HFF-Myc (cell line): ENCODE measurements around the gene DOP1A.
"Not testable (repeated sequence)": the region's sequence is repeated elsewhere in the genome, so short reads cannot be mapped to it uniquely, and the experiment has no call there.

Source experiments
- DNase-seq: peaks from one replicate; pipeline ENCODE4 v3.0.0-alpha.2; 2011; ENCODE audit warnings: low read depth; ENCODE audit errors: extremely low read depth
- H3K4me3 ChIP-seq: replicated peaks from 2 replicates; pipeline ENCODE4 v1.5.1; 2011; ENCODE audit warnings: low read depth, mild to moderate bottlenecking, control low read depth, low read length
- TF ChIP-seq, protein P1 (sequence below): IDR thresholded peaks from 2 replicates; pipeline ENCODE4 v1.5.1; 2012; ENCODE audit warnings: mild to moderate bottlenecking, low read depth, low read length, control low read depth; ENCODE audit errors: missing control alignments

Gene DOP1A

DNA sequence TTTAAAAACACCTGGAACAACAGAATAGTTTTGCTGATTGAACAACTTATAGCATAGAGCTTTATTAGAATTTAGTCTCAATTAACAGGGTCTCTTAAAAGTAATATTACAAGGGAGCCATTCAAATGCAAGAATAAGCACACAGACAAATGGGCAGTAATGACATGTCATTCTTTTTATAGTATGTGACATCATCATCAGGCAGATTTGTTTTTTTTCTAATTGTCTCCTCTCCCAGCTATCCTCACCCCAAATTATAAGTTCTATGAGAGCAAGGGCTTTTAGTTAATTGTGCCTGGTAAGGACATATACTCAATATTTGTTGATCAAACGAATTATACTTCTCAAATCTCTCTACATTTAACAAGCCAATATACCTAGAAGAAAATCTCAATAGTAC, 114.6 kb downstream of the DOP1A start:
- no peak for DNase-seq
- H3K4me3 ChIP-seq: no peak overlapping the region
- TF ChIP-seq, protein P1, sequence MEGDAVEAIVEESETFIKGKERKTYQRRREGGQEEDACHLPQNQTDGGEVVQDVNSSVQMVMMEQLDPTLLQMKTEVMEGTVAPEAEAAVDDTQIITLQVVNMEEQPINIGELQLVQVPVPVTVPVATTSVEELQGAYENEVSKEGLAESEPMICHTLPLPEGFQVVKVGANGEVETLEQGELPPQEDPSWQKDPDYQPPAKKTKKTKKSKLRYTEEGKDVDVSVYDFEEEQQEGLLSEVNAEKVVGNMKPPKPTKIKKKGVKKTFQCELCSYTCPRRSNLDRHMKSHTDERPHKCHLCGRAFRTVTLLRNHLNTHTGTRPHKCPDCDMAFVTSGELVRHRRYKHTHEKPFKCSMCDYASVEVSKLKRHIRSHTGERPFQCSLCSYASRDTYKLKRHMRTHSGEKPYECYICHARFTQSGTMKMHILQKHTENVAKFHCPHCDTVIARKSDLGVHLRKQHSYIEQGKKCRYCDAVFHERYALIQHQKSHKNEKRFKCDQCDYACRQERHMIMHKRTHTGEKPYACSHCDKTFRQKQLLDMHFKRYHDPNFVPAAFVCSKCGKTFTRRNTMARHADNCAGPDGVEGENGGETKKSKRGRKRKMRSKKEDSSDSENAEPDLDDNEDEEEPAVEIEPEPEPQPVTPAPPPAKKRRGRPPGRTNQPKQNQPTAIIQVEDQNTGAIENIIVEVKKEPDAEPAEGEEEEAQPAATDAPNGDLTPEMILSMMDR: no peak

DNA sequence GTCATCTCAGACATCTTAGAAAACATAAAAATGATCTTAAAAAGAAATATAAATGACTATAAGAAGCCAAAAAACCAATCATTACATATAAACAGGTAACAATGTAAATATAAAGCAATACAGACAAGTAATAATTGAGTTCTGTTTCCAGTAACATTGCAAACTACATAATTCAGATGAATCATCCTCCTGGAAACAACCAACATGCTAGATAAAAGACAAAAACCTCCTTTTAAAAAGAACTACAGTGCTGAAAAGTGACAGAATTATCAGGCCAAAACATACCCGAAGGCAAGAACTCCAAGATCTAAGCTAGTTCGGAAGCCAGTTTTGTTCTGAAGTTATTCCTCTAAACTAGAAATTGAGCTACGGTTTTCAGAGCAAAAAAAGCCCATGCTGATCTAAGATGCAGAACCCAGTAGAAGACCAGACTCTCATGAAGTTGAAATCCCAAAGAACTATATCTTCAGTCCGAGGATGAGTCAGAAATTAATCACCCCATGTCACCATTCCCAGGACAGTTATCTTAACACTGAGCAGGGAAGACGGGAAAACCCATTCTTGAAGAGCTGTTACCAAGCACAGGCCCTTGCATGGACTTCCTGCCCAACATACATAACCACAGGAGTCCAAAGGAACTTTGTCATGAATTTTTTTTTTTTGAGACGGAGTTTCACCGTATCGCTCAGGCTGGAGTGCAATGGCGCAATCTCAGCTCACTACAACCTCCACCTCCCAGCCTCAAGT, 115.8 kb downstream of the DOP1A start:
- TF ChIP-seq, protein P1: no peak
- DNase-seq: peak; percentile 39
- H3K4me3 ChIP-seq: no peak overlapping the region

DNA sequence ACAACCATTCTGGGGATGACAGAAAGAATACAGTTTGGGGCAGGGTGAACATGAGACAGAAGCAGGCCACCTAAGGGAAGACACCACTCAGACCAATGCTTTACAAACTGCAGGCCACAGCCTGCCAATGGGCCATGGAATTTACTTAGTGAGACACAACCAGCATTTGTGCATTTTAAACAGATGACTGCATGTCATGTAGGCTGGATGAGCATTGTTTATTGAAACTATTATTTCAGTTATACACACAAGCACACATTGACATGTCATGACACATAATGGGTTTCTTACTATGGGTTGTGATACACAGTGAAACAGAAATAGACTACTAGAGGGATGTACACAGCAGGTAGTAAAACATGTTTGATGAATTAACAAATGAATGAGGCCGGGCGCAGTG, 117.6 kb downstream of the DOP1A start:
- no peak overlapping the region for H3K4me3 ChIP-seq
- DNase-seq: no peak
- TF ChIP-seq, protein P1: no peak

DNA sequence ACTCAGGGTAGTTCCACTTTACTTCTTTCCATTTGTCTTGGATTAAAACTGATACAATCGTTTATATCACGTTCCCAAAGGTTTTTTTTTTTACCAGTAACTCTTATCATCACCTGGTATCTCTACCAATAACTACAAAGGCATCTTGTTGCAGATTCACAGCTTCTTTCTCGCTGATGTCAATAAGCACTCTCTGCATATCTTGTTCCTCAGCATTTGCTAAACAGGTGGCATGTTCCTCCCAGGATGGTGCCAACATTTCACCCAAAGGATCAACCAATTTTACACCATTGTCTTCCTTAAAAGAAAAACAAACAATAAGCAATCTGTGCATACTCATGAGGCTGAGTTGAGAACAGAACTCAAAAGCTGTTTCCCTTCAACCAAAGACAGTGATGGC, 121.0 kb downstream of the DOP1A start:
- TF ChIP-seq, protein P1: no peak
- no peak overlapping the region for H3K4me3 ChIP-seq
- no peak for DNase-seq

DNA sequence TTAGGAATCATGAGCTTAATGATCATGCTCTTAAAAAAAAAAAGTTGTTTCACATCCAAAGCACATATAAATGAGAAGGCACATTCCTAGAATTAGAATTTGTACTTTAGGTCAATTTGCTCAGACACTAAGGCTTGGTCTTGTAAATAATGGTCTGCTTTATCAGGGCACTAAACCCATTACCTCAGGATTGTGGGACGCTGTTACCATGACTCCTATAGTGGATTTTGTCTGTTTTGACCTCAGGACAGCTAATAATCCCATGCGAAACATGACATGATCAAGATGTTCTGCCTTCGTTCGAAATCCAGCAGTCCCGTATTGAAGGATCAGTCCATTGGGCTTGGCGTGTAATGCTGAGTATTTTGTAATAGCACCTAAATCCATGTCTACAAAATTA, 123.2 kb downstream of the DOP1A start:
- no peak overlapping the region for H3K4me3 ChIP-seq
- TF ChIP-seq, protein P1: no peak
- DNase-seq: no peak

DNA sequence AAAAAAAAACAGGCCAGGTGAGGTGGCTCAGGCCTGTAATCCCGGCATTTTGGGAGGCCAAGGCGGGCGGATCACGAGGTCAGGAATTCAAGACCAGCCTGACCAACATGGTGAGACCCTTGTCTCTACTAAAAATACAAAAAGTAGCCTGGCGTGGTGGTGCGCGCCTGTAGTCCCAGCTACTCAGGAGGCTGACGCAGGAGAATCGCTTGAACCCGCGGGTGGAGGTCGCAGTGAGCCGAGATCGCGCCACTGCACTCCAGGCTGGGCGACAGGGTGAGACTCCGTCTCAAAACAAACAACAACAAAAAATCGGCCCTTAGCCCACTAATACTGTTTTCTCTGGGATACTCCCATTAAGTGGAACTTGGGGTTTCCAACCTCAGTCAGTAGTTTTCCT, 124.5 kb downstream of the DOP1A start:
- DNase-seq: not testable (repeated sequence)
- H3K4me3 ChIP-seq: peak overlapping the region; percentile 79

DNA sequence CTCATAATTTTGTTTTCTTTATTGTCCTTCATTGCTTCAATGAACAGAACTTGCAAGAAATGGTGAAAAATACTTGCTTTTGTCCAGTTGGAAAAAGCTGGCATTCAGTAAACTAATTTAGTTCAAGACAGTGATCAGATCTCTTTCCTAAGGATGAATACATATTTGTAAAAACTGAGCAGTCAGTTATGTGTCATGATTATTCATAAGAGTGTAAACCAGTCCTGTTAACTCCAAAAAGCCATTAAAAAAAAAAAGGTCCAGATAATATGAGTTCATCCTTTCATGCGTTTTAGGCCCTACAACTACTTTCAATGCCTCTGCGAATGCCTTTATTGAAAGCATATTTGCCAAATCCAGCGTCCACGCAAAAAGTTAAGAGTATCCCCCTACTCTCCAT, 125.0 kb downstream of the DOP1A start:
- TF ChIP-seq, protein P1: no peak
- DNase-seq: no peak
- H3K4me3 ChIP-seq: peak overlapping the region; percentile 79
